Measurements from ENCODE around the gene SLC19A1.
"Not testable (repeated sequence)": the region's sequence is repeated elsewhere in the genome, so short reads cannot be mapped to it uniquely, and the experiment has no call there.

Gene SLC19A1

GRCh38 chr21:45576838-45577737 lies 34.8 kb upstream of the SLC19A1 start:
- DNase-seq: no peak

GRCh38 chr21:45575993-45576837 lies 34.0 kb upstream of the SLC19A1 start:
- no peak for DNase-seq

- no peak for DNase-seq
Observed at GRCh38 chr21:45575304-45575992, 33.2 kb upstream of the SLC19A1 start.

- DNase-seq: no peak
Observed at GRCh38 chr21:45574691-45575090, 32.5 kb upstream of the SLC19A1 start.

DNA sequence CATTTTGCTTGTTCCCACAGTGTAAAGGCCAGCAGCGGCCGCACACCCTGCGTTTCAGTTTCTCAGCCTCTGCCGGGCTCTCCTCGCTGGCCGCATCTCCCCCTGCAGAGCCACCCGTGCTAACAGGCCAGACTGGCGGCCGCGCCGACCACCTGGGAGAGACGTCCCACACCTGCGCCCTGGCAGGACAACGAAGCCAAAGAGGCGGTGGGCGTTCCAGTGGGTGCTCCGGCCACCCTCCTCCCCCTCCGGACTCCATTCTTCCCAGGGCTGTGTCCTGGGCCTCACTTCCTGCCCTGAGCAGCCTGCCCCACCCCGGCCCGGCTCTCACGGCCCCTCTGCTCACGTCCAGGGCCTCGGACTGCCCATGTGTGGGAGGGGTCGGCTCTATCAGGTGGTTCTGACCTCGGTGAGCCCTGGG lies 31.9 kb upstream of the SLC19A1 start:
- DNase-seq: no peak

GRCh38 chr21:45573452-45574035 lies 31.3 kb upstream of the SLC19A1 start:
- no peak for DNase-seq

DNA sequence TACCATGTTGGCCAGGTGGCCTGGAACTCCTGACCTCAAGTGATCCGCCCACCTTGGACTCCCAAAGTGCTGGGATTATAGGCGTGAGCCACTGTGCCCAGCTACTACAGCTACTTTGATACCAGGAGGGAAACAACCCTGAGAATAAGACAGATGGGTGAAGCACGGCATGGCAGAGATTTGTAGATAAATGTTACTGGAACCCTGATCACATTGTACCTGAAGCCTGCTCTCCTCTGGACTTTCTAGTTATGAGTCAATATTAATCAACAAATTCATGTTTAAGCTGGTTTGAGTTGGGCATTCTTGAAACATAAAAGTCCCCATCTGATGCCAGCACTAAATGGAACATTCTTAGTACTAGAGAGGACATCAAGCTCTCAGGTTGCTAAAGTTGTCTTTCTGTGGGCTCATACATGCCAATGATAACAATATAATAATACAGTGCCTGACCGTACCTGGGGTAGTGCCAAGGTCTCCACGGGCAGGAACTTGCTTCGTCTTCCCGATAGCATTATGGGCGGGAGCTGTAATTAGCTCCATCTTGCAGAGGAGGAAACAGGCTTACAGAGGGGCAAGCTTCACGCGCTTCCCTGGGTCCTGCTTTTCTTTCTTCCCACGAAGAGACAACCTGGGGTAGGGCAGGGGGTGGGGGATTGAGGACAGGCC lies 30.7 kb upstream of the SLC19A1 start:
- no peak for DNase-seq

DNA sequence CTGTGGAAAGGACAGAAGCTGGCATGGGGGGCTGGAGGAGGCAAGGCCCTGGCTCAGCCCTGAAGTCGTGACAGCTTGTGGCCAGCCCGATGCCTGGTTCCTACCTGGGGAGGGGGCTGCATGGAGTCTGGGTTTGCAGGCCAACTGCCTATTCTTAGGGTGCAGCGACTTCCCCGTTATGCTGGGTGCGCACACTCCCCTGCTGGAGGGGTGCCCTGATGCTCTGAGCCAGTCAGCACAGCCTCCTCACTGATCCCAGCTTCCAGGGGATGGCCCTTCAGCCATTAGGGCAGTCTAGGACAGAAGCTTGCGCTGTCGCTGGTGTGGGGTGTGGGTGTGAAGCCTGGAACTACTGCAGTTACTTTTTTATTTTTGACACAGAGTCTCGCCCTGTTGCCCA lies 30.0 kb upstream of the SLC19A1 start:
- DNase-seq: no peak

DNA sequence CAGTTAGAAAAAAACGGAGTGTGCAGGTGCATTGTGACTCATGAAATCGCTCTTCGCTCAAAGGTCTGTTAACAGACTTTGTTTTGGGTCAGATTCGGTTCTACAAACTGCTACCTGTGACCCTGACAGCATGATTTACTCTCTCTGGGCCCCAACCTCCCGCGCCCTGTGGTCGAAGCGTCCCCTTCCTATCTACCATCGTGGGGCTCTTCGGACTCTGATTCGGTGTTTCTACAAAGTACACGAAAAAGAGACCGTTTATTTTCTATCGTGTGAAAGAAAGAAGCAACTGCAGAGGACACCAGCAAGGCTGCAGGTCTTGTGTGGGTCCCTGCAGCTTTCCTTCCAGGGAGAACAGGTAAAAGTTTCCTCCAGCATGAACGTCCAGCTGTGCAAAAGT lies 29.4 kb upstream of the SLC19A1 start:
- no peak for DNase-seq

- DNase-seq: no peak
Observed at GRCh38 chr21:45570826-45571601, 28.8 kb upstream of the SLC19A1 start.

DNA sequence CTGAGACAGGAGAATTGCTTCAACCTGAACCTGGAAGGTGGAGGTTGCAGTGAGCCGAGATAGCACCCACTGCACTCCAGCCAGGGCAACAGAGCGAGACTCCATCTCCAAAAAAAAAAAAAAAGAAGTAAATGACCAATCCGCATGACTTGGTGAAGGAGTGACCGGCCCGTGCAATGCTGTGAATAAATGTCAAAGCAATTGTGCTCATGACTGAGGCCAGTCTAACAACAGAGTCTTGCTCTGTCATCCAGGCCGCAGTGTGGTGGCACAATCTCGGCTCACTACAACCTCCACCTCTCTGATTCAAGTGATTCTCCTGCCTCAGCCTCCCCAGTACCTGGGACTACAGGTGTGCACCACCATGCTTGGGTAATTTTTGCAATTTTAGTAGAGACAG lies 27.8 kb upstream of the SLC19A1 start:
- no peak for DNase-seq

DNA sequence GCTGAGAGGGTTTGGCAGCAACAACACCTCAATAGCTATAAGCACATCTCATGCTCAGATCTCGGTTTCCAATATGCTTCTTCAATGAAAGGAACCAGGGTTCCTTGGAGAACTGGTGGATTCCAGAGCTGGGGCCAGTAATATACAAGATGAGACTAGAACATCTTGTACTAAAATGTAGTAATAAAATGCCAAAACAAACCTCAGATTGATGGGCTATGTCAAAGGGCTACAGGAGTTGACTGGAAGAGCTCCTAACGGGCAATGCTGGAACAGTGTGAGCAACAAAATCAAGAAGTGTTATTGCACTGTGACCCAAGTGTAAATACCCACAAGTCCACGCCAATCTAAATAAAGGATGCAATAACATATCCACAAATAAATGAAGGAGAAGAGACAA lies 26.1 kb upstream of the SLC19A1 start:
- no peak for DNase-seq

DNA sequence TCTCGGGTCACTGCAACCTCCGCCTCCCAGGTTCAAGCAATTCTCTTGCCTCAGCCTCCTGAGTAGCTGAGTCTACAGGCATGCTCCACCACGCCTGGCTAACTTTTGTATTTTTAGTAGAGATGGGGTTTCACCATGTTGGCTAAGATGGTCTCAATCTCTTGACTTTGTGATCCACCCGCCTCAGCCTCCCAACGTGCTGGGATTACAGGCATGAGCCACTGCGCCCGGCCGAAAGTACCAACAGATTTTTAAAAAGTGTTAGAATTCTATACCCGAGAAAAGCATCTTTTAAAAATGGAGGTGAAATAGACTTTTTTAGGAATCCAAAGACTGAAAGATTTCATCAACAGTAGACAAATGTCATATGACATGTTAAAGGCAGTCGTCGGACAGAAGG lies 21.9 kb upstream of the SLC19A1 start:
- DNase-seq: not testable (repeated sequence)

- DNase-seq: no peak
Observed at GRCh38 chr21:45562965-45563364, 20.7 kb upstream of the SLC19A1 start.

DNA sequence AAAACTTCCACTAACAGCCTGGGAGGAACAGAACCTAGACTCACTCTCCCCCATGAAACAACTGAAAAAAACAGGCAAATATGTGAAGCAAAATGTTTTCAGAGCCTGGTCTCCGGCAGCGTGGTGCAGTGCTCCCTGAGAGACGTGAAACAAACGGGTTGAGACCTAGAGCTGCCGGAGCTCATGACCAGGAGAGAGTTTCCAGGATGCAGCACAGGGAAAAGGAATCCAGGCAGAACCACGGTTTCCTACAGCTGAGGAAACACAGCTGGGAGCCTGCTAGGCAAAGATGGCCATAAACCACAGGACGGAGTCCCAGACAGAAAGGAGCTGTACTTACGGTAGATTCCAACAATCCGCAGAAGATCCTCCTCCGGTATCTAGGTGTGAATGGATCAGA lies 20.2 kb upstream of the SLC19A1 start:
- DNase-seq: no peak

- not testable (repeated sequence) for DNase-seq
Observed at GRCh38 chr21:45561241-45561640, 19.0 kb upstream of the SLC19A1 start.

DNA sequence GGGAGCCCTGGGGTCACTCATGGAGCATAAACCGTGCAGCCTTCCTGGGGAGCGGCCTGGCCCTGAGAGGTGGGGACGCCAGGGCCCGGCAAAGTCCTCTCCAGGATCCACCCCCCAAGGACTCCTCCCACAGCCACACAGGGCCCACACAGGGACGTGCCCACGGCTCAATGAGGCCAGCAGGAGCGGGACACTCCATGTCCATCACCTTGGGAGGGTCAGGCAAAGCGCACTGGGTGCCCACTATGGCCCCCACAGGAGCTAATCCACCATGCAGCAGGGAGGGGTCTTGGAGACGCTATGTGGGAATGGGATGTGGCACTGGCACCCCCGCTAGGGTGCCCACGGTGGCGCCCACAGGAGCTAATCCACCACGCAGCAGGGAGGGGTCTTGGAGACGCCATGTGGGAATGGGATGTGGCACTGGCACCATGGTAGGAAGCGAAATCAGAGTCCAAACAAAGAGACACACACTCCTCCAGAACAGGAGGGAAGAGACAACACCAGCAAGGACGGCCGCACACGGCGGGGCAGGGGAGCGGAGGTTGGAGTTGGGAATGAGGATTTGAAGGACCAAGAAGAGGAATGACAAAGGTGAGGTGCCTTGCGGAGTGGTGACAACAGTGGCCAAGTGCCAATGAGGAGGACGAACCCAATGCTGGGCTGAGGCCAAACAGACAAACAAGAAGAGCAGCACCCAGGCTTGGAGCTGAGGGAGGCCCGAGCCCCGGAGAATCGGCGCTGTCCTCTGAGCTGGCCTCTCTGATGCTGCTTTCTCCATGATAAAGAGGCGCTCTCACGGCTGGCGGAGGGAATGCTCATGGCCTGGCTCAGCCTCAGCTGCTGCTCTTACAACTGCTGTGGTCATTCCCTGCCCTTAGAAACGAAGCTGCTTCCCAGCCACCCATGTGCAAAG lies 18.1 kb upstream of the SLC19A1 start:
- DNase-seq: no peak

DNA sequence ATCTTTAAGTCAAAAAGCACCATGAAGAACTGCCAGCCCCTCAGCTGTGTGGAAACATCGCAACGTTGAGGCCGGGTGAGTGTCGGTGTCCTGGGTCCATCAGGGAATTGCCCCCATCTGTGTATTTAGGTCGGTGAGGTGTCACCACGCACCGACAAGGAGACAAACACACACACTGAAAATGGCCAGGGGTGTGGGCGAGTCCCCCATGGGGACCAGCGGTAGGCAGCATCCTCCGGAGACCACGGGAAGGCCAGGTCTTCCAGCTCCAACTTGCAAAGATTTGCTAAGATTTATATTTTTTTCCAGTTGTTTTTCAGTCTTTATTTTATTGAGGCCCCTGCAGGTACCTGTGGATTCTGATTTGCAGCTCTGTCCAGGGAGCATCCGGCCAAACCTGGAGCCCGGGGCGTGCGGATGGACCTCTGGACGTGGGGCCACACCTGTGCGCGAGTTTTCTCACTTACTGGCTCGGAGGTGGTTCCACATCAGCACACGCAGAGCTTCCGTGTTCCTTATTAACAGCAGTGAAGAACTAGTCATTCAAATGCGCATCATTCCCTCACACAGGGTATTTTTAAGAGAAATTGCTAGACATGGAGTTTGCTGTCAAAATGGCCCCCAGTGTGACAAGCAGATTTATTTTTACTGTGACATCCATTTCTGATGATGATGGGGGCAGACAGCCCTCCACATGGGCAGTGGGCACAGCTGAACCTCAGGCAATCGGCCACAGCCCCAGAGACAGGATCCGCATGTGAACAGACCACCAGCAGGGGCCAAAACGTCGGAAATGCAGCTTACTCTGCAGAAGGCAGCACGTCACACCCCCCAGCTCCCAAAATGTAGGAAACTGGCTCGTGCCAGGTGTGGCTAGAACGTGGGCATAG lies 17.2 kb upstream of the SLC19A1 start:
- no peak for DNase-seq

- DNase-seq: no peak
Observed at GRCh38 chr21:45558044-45558721, 15.9 kb upstream of the SLC19A1 start.

All from NCI-H524 treated with DMSO at 0.1 percent for 48 hours (cell line).